Superior temporal gyrus (tissue), 1 donor: Measurements from ENCODE around the gene PTPRN2.

Experiments
- DNase-seq: peaks from one replicate; pipeline ENCODE4 v3.0.0-alpha.2; 2016; ENCODE audit errors: extremely low spot score

The PTPRN2 gene

GRCh38 chr7:157687845-157688532, 899.6 kb downstream of the PTPRN2 start:
- DNase-seq, result no peak

- no peak for DNase-seq
Observed at GRCh38 chr7:157687158-157687557, 900.5 kb downstream of the PTPRN2 start.

- DNase-seq, result no peak
Observed at GRCh38 chr7:157686285-157686894, 901.2 kb downstream of the PTPRN2 start.

GRCh38 chr7:157685430-157686284, 902.0 kb downstream of the PTPRN2 start:
- no peak for DNase-seq

- DNase-seq, result no peak
Observed at GRCh38 chr7:157684909-157685429, 902.7 kb downstream of the PTPRN2 start.

- no peak for DNase-seq
Observed at GRCh38 chr7:157684157-157684908, 903.3 kb downstream of the PTPRN2 start.

GRCh38 chr7:157683747-157684156, 903.9 kb downstream of the PTPRN2 start:
- DNase-seq, result no peak

DNA sequence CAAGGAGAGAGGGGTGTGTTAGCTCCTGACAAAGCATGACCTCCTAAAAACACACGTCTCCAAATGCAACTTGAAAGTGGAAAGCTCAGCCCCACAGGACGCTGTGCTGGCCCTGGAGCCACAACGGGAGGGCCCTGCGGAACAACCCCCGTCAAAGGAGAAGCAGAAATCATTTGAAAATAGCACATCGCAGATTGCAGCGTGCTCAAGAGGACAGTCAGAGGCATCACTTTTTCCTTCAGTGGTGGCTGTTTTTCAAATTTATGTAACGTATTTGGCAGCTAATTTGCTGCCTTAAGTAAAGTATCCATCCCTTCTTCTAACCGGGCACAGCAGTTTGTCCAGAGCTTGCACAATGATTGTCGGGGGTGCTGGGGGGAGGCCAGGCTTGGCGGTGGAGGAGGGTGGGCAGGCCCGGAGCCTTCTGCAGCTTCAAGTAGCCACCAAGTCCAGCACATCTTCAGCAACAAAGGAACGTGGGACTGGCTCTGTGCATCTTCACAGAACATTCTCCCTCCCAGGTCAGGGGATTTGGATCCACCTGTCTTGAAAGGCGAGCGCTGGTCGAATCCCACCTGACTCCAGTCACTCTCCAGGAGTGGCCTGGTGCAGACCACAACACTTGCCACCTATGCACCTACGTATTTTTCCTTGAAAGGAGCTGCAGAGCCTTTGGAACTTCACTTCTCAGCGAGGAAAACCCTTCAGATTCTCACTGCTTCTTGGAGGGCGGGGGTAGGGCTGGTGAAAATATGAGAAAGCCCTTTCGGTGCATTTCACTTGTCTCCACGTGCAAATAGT, 904.5 kb downstream of the PTPRN2 start:
- DNase-seq, result no peak

DNA sequence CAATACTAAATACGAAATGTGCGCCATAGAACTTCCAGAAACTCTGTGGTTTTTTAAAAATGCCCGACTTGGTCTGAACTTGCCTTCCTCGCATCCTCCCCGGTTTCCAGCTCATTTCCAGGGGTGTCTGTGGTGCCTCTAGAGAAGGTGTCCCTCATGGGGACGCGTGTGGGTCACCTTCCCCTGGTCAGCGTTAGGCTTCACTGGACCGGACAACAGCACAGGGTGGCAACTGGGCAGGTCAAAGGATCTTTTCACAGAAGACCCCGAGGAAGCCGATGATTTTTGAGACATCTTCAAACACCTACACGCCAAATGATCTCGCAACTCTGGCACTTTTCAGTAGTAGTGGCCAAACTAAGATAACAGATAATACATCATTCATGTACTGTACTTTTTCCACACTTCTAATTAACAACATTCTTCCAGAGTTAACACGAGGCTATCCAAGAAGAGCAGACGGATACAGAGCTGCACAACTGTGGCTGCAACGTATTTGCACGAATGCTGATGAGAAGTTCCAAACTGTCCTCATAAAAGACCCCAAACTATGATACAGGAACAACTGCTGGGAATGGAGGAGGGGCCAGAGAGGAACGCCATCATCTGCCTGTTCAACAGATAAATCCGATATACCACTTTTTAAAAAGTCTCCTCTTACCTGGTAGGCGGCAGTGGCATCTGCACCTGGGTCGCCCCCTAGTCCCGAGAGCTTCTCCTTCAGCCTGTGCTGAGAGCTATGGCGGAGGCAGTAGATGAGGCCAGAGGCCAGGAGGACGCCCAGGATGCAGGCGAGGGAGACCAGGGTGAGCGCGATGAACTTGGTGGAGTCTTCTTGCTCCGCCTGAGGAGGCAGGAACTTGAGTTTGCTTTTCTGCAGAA, 905.3 kb downstream of the PTPRN2 start:
- no peak for DNase-seq

GRCh38 chr7:157679607-157680006, 908.0 kb downstream of the PTPRN2 start:
- DNase-seq, result no peak

GRCh38 chr7:157678501-157678900, 909.1 kb downstream of the PTPRN2 start:
- no peak for DNase-seq

DNA sequence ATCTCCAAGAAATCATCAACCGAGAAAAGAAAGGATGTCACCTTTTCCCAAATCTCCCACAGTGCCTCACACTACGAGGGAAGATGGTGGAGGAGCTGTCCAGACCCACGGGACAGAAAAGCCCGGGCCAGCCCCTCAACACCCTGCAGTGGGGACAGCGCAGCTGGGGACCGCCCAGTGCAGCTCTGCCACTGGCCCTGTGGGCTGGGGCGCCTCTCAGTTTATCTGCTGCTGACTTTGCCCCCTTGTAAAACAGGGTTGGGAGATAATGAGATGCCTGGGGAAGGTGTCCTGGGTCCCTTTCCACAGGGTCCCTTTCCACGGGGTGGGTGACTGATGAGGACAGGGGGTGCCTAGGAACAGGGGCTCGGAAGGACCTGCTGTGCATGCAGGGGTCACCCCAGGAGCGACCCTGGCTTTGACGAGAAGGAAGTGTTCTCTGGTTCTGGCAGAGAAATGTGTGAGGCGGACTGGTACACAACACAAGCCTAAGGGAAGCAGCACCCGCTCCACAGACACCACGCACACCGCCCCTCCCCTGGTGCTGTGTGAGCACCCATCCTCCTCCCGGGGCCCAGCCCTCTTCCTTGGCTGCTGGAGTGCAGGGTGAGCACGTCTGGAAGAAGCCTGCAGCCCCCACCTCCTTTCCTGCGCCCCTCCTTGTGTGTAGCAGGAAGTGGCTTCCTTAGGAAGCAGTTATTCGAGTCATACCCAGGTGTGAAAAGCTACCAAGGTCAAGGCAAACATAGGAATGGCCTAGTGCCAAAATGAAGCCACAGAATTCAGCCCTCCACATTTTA, 911.0 kb downstream of the PTPRN2 start:
- no peak for DNase-seq

GRCh38 chr7:157676001-157676400, 911.6 kb downstream of the PTPRN2 start:
- no peak for DNase-seq

DNA sequence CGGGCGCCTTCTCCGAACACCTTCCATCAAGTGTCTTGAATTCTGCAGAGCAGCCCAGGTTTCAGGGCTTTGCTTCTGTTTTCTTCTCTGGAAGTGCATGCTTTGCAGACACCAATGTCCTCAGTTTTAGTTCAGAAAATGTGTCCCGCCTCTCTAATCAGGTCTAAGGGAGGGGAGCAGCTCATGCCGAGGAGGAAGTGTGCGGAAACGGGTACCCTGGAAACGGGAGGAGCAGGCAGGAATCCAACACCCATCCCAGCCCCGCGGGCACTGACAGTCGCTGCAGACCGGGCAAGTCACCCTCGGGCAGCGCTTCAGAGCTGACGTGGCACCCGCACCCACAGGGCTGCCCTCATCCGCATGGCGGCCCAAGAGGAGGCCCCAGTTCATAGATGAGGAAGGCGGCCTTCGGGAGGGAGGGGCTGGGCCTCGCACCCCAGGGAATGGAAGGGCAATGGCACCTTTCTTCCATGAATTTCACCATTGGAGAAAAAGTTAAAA, 912.1 kb downstream of the PTPRN2 start:
- no peak for DNase-seq

GRCh38 chr7:157674715-157675426, 912.8 kb downstream of the PTPRN2 start:
- no peak for DNase-seq

DNA sequence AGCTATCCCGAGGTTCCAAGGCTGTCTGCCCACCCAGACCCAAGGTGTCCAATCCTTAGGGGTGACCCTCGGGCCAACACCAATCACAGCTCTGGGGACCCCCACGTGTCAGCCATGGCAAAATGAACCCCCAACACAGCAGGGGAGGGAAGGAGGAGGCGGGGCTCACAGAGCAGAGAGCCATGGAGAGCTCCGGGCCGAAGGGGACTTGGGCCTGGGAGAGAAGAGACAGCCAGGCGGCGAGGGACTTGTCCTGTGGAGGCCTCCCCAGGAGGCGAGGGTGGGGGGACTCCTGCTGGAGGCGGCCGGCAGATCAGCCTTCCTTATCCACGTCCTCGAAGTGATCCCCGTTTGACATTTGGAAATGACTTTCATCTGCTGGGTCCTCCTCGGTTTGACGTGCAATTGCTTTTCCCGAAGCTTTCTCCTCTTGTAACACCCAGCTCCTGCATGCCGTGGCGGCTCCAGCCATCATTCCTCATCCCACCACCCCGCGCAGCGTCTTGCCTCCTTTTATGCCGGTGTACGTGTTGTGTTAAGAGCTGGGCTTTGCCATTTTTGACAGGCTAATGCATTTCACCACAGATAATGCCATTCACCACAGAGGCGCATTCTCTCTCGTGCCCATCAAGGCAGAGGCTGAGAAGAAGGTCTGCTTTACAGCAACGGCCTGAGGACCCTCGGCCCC, 913.5 kb downstream of the PTPRN2 start:
- no peak for DNase-seq

GRCh38 chr7:157673573-157673972, 914.0 kb downstream of the PTPRN2 start:
- no peak for DNase-seq
